Kidney glomerular epithelial cell (primary cell): ENCODE results near the gene EPC2.
"Not testable (repeated sequence)": the region's sequence is repeated elsewhere in the genome, so short reads cannot be mapped to it uniquely, and the experiment has no call there.

Experiments used
- DNase-seq: peaks from one replicate; lab custom pipeline; 2025; lab: John Stamatoyannopoulos, UW

Gene EPC2

DNA sequence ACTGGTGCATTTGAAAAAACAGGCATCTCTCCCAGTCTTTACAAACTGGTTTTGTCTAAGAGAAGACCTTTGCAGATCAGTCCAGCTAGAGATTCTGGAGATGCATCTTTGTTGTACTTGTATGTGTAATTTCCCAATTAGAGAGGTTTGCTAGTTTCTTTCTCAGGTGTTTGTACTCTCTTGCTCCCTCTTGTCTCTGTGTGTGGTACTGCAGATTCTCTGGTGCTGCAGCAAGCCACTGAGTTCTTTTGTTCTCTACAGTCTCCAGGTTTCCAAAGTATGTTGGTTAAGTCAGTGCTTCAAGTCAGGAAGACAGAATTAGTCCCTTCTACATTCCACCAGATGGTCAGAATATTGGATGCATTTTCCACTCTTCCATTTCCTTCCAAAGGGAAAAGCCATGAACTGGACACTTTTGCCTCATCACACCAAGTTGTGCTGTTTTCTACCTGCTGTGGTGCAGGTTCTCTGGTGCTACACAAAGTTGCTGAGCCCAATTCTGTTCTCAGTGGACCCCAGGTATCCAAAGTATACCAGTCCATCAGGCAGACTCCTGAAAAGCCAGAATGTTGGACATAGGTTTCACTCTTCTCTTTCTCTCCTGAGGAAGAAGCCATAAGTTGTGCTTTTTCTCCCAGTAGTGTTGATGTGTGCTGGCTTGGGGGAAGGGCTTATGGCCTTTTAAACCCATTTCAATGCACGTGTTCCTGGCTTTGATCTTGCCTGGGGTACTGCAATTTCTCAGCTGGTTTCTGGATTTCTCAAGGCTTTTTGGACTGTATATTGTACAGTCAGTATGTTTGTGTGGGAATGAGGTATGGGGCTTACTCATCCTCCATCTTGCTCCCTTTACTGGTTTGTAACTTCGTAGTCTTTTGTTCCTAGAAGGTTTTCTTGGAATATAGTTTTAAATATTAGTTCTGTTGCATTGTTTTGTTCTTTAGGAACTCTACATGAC is 29.8 kb downstream of the EPC2 start:
- peak; percentile 29 for DNase-seq

DNA sequence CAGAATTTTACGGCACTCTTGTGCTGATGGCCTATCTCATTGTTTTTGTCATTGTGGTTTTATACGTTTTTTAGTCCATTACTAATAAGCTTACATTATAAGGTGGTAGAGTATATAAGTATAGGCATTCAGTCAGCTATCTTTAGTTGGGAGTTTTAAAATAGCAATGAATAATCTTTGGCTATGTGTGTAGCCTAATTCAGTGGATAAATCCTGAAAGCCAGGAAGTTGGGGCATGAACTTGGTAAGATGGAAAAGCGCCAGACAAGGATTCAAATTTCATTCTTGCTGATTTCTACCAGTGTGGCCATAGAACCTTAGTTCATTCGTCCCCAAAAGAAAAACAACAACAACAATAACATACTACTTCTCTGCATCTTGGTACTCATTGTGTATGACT is 31.2 kb downstream of the EPC2 start:
- DNase-seq = no peak

- not testable (repeated sequence) for DNase-seq
Observed at GRCh38 chr2:148678302-148679179, 34.0 kb downstream of the EPC2 start.

GRCh38 chr2:148680462-148680861 is 35.9 kb downstream of the EPC2 start:
- DNase-seq = no peak

- DNase-seq = no peak
Observed at GRCh38 chr2:148681443-148681842, 36.9 kb downstream of the EPC2 start.

DNA sequence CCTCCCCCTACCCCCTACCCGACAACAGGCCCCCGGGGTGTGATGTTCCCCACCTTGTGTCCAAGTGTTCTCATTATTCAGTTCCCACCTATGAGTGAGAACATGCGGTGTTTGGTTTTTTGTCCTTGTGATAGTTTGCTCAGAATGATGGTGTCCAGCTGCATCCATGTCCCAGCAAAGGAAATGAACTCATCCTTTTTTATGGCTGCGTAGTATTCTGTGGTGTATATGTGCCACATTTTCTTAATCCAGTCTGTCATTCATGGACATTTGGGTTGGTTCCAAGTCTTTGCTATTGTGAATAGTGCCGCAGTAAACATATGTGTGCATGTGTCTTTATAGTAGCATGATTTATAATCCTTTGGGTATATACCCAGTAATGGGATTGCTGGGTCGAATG is 37.3 kb downstream of the EPC2 start:
- DNase-seq = not testable (repeated sequence)

DNA sequence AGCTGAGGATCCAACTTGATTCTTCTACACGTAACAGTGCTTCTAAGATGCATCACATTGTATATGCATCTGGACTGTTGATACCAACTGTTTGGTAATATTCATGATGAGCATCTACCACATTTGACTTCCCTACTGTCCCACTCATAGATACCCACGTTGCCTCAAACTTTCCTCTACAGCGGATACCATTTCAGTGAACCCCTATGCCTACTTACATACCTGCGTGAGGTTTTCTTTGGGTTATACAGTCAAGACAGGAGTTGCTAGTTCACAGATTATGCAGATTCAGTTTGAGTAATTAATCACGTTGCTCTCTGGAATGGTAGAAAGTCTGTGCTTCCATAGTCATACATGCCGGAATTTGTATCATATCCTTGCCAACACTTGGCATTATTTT is 40.0 kb downstream of the EPC2 start:
- no peak for DNase-seq

- DNase-seq = no peak
Observed at GRCh38 chr2:148687543-148687942, 43.0 kb downstream of the EPC2 start.

DNA sequence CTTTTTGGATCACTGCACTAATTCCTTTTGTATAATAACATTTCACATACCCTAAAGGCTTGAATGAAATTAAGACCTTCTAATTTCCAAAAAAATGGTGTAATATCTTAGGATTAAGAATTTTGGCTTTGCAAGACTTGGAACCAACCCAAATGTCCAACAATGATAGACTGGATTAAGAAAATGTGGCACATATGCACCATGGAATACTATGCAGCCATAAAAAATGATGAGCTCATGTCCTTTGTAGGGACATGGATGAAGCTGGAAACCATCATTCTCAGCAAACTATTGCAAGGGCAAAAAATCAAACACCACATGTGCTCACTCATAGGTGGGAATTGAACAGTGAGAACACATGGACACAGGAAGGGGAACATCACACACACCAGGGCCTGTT is 43.5 kb downstream of the EPC2 start:
- not testable (repeated sequence) for DNase-seq

GRCh38 chr2:148696985-148697384 is 52.4 kb downstream of the EPC2 start:
- DNase-seq = no peak

GRCh38 chr2:148699830-148700229 is 55.3 kb downstream of the EPC2 start:
- no peak for DNase-seq

GRCh38 chr2:148701039-148701438 is 56.5 kb downstream of the EPC2 start:
- DNase-seq = no peak

DNA sequence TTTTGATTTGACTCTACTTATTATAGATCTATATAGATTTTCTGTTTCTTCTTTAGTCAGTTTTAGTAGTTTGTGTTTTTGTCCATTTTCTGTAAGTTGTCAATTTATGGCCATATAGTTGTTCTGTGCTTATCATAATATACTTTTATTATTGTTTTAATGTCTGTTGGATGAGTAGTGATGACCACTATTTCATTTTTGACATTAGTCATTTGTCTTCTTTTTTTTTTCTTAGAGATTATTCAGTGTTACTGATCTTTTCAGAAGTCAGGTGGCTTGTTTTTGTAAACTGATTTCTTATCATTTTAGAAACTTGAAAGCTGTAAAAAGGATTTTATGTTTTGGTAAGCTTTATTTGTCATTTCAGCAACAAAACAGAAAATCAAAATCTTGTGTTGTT is 57.3 kb downstream of the EPC2 start:
- DNase-seq = no peak

- DNase-seq = no peak
Observed at GRCh38 chr2:148702475-148702874, 57.9 kb downstream of the EPC2 start.

DNA sequence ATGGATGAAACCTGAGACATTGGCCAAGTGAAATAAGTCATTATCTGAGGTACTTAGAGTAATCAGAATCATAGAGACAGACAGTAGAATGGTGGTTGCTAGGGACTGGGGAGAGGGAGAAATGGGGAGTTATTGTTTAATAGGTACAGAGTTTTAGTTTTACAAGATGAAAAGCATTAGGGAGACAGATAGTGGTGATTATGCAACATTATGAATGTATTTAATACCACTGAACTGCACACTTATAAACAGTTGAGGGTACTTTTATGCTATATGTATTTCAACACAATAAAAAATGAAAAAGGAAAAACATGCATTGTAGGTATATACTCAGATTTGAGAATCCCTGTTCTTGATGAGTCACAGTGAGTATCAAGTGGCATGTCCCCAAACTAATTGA is 59.7 kb downstream of the EPC2 start:
- DNase-seq = no peak

GRCh38 chr2:148716378-148716920 is 71.9 kb downstream of the EPC2 start:
- DNase-seq = no peak

DNA sequence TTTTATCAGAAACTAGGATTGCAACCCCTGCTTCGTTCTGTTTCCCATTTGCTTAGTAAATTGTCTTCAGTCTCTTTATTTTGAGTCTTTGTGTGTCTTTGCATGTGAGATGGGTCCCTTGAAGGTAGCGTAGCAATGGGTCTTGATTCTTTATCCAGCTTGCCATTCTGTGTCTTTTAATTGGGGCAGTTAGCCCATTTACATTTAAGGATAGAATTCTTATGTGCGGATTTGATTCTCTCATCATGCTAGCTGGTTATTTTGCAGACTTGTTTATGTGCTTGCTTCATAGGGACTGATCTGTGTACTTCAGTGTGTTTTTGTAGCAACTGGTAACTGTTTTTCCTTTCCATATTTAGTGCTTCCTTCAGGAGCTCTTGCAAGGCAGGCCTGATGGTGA is 73.5 kb downstream of the EPC2 start:
- DNase-seq = no peak

- no peak for DNase-seq
Observed at GRCh38 chr2:148719195-148719749, 74.7 kb downstream of the EPC2 start.

GRCh38 chr2:148719941-148720436 is 75.4 kb downstream of the EPC2 start:
- DNase-seq = no peak

- no peak for DNase-seq
Observed at GRCh38 chr2:148720501-148721001, 76.0 kb downstream of the EPC2 start.

DNA sequence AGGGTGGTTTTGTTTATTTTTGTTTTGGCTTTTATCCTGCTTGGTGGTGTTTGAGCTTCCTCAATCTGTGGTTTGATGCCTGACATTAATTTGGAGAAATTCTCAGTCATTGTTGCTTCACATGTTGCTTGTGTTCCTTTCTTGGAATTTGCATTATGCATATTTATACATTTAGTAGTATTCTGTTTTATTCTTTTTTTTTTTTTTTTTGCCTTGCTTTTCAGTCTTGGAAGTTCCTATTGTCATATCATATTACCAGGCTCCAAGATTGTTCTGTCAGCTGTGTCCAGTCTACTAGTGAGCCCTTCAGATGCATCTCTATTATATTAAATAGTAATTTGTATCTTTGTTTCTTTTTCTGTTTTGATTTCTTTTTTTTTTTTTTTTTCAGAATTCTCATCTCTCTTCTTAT is 77.0 kb downstream of the EPC2 start:
- DNase-seq = no peak
